Epithelial cell of esophagus (primary cell): ENCODE results near the gene PDE3A.

Experiments
- DNase-seq: peaks from one replicate; pipeline ENCODE4 v3.0.0; 2010; ENCODE audit warnings: low read depth
- H3K4me3 ChIP-seq: 2 replicates; pipeline ENCODE4 v1.5.1; 2011; ENCODE audit warnings: mild to moderate bottlenecking, low read length, control low read depth
- CTCF ChIP-seq: IDR thresholded peaks from 2 replicates; pipeline ENCODE4 v1.5.1; 2011; ENCODE audit warnings: low read depth, mild to moderate bottlenecking, low read length, control low read depth, inconsistent platforms; ENCODE audit not compliant: insufficient read depth; ENCODE audit errors: missing control alignments

The PDE3A gene

DNA sequence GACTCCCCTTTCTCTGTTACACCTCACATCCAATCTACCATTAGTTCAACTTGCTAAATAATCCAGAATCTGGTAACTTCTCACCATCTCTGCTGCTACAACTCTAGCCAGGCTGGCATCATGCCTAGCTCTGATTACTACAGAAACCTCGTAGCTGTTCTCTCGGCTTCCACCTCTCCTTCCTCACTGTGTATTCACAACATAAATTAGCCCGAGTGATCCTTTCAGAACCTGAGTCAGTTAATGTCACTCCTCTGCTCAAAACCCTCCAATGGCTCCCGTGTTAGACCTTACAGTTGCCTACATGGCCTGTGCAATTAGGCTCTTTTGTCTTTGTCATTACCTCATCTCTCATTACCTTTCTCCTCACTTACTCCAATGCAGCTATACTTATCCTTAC is 139.4 kb downstream of the PDE3A start:
- H3K4me3 ChIP-seq, result no peak overlapping the region
- DNase-seq, result no peak
- TF ChIP-seq CTCF, result no peak

- no peak for DNase-seq
- no peak overlapping the region for H3K4me3 ChIP-seq
- no peak for TF ChIP-seq CTCF
Observed at GRCh38 chr12:20508359-20508758, 140.0 kb downstream of the PDE3A start.

DNA sequence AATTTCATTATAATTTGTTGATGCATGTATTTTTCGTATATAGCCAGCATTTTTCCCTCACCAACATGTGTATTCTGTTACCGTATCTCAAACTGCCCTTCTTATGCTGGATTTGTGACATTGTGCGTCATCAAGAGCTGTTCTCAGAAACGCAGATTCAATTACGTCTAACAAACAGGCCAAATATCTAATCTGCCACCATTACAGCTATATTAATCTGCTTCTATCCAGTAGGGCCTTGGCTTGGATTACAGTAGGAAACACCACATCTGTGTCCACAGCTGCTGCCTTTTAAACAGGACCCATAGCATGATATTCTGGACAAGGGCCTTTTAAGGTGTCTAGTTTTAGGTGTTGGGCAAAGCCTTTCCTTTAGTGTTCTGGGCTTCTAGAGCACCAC is 140.6 kb downstream of the PDE3A start:
- no peak for DNase-seq
- no peak overlapping the region for H3K4me3 ChIP-seq
- TF ChIP-seq CTCF, result no peak

- no peak overlapping the region for H3K4me3 ChIP-seq
- TF ChIP-seq CTCF, result no peak
- DNase-seq, result no peak
Observed at GRCh38 chr12:20510811-20511210, 142.5 kb downstream of the PDE3A start.

- TF ChIP-seq CTCF, result no peak
- H3K4me3 ChIP-seq, result no peak overlapping the region
- no peak for DNase-seq
Observed at GRCh38 chr12:20513189-20513588, 144.9 kb downstream of the PDE3A start.

- no peak for DNase-seq
- no peak for TF ChIP-seq CTCF
- no peak overlapping the region for H3K4me3 ChIP-seq
Observed at GRCh38 chr12:20514598-20514997, 146.3 kb downstream of the PDE3A start.

- no peak for TF ChIP-seq CTCF
- DNase-seq, result no peak
- no peak overlapping the region for H3K4me3 ChIP-seq
Observed at GRCh38 chr12:20520532-20520931, 152.2 kb downstream of the PDE3A start.
